ENCODE results near the gene EIF4EBP3. TPM values are rescaled to one million over a fixed set of nuclear protein-coding genes. Genes with fewer than 3 reads are reported as not detected.

Gene EIF4EBP3
- total RNA-seq, 1 experiment from 2014 or later, result 8.4 TPM

DNA sequence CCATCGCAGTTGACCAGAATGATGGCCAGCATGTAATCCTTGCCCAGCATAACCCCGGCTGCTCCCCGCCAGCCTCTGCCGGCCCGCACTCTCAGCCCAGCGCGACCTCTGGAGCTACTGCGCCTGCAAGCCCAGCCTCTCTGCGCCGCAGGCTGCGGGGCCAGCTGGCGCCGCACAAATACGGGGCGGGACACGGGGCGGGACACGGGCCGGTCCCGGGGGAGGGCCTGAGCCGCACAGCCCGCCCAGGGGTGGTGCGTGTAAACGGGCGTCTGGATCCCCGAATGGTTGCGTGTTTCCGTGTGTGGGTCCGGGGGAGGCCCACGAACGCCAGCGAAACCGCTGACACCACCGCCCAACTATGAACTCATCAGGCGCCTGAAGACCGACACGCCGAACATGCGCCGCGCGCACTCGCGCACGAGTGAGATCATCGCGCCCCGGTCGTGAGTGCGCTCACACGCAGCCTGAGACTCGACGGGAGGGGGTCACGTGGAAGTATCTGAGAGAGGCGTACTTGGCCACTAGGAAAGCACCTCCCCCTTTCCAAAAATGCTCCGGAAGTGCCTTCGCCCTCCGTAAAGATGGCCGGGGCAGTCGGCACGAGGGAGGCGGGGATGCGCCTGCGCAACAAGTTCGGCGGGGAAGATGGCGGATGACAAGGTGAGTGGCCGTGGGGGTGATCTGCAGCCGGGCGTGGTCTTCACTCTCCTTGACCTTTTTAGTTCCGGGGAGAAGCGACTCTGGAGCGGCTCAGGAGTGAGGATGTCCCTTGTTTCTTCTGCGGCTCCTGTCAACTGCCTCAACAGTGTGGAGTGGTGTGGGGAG, 16.9 kb downstream of the EIF4EBP3 start, which contains the start of the genes APBB3 and SLC35A4 (continued):
- TF ChIP-seq ARID4B (CRISPR knock-in tag; IDR thresholded peaks at IDR 0.05; ENCODE audit: borderline replicate concordance) (peak; percentile 87), EMX1 (CRISPR knock-in tag; IDR thresholded peaks at IDR 0.05) (0 out of 2 replicates have a peak, but pooled peaks have one; percentile 53), CREM (CRISPR knock-in tag; IDR thresholded peaks at IDR 0.05) (peak; percentile 91), ZNF219 (CRISPR knock-in tag; IDR thresholded peaks at IDR 0.05; ENCODE audit: borderline replicate concordance) (no peak; the same call in 1 of the 2 replicates), HMGA2 (CRISPR knock-in tag; IDR thresholded peaks at IDR 0.05) (peak; percentile 10; the same call in 1 of the 2 replicates), NFE2L1 (CRISPR knock-in tag; IDR thresholded peaks at IDR 0.05) (peak; percentile 91), ZBTB21 (CRISPR knock-in tag; IDR thresholded peaks at IDR 0.05; ENCODE audit: borderline replicate concordance) (peak; percentile 85; the same call in 1 of the 2 replicates), NR3C1 (CRISPR knock-in tag; conservative IDR thresholded peaks at IDR 0.05; ENCODE audit: low read depth) (no peak), JAZF1 (CRISPR knock-in tag; IDR thresholded peaks at IDR 0.05) (no peak), ZNF396 (CRISPR knock-in tag; IDR thresholded peaks at IDR 0.05; ENCODE audit: borderline replicate concordance) (no peak), FOXP4 (CRISPR knock-in tag; IDR thresholded peaks at IDR 0.05) (no peak; the same call in 1 of the 2 replicates), IRF1 (CRISPR knock-in tag; IDR thresholded peaks at IDR 0.05) (no peak), ZNF416 (CRISPR knock-in tag; IDR thresholded peaks at IDR 0.05) (no peak), SMAD3 (CRISPR knock-in tag; IDR thresholded peaks at IDR 0.05; ENCODE audit: borderline replicate concordance) (peak; percentile 44; the same call in 1 of the 2 replicates), HMGXB4 (CRISPR knock-in tag; IDR thresholded peaks at IDR 0.05) (no peak), SMAD4 (CRISPR knock-in tag; IDR thresholded peaks at IDR 0.05) (no peak; the same call in 1 of the 2 replicates), IRF2 (CRISPR knock-in tag; IDR thresholded peaks at IDR 0.05; ENCODE audit: borderline replicate concordance, low read depth) (no peak)
- TF ChIP-seq, protein P1, sequence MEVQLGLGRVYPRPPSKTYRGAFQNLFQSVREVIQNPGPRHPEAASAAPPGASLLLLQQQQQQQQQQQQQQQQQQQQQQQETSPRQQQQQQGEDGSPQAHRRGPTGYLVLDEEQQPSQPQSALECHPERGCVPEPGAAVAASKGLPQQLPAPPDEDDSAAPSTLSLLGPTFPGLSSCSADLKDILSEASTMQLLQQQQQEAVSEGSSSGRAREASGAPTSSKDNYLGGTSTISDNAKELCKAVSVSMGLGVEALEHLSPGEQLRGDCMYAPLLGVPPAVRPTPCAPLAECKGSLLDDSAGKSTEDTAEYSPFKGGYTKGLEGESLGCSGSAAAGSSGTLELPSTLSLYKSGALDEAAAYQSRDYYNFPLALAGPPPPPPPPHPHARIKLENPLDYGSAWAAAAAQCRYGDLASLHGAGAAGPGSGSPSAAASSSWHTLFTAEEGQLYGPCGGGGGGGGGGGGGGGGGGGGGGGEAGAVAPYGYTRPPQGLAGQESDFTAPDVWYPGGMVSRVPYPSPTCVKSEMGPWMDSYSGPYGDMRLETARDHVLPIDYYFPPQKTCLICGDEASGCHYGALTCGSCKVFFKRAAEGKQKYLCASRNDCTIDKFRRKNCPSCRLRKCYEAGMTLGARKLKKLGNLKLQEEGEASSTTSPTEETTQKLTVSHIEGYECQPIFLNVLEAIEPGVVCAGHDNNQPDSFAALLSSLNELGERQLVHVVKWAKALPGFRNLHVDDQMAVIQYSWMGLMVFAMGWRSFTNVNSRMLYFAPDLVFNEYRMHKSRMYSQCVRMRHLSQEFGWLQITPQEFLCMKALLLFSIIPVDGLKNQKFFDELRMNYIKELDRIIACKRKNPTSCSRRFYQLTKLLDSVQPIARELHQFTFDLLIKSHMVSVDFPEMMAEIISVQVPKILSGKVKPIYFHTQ (CRISPR knock-in tag; IDR thresholded peaks at IDR 0.05), result no peak
- TF ChIP-seq, protein P2, sequence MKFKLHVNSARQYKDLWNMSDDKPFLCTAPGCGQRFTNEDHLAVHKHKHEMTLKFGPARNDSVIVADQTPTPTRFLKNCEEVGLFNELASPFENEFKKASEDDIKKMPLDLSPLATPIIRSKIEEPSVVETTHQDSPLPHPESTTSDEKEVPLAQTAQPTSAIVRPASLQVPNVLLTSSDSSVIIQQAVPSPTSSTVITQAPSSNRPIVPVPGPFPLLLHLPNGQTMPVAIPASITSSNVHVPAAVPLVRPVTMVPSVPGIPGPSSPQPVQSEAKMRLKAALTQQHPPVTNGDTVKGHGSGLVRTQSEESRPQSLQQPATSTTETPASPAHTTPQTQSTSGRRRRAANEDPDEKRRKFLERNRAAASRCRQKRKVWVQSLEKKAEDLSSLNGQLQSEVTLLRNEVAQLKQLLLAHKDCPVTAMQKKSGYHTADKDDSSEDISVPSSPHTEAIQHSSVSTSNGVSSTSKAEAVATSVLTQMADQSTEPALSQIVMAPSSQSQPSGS (CRISPR knock-in tag; IDR thresholded peaks at IDR 0.05; ENCODE audit: borderline replicate concordance, low read depth), result peak; percentile 75; the same call in 1 of the 2 replicates
- TF ChIP-seq, protein P3, sequence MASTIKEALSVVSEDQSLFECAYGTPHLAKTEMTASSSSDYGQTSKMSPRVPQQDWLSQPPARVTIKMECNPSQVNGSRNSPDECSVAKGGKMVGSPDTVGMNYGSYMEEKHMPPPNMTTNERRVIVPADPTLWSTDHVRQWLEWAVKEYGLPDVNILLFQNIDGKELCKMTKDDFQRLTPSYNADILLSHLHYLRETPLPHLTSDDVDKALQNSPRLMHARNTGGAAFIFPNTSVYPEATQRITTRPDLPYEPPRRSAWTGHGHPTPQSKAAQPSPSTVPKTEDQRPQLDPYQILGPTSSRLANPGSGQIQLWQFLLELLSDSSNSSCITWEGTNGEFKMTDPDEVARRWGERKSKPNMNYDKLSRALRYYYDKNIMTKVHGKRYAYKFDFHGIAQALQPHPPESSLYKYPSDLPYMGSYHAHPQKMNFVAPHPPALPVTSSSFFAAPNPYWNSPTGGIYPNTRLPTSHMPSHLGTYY (CRISPR knock-in tag; IDR thresholded peaks at IDR 0.05), result peak; percentile 28; the same call in 1 of the 2 replicates
- TF ChIP-seq, protein P4, sequence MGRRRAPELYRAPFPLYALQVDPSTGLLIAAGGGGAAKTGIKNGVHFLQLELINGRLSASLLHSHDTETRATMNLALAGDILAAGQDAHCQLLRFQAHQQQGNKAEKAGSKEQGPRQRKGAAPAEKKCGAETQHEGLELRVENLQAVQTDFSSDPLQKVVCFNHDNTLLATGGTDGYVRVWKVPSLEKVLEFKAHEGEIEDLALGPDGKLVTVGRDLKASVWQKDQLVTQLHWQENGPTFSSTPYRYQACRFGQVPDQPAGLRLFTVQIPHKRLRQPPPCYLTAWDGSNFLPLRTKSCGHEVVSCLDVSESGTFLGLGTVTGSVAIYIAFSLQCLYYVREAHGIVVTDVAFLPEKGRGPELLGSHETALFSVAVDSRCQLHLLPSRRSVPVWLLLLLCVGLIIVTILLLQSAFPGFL (CRISPR knock-in tag; IDR thresholded peaks at IDR 0.05; ENCODE audit: borderline replicate concordance), result peak; percentile 18; the same call in 1 of the 2 replicates
